ENCODE results near the gene LRRC26.

DNA sequence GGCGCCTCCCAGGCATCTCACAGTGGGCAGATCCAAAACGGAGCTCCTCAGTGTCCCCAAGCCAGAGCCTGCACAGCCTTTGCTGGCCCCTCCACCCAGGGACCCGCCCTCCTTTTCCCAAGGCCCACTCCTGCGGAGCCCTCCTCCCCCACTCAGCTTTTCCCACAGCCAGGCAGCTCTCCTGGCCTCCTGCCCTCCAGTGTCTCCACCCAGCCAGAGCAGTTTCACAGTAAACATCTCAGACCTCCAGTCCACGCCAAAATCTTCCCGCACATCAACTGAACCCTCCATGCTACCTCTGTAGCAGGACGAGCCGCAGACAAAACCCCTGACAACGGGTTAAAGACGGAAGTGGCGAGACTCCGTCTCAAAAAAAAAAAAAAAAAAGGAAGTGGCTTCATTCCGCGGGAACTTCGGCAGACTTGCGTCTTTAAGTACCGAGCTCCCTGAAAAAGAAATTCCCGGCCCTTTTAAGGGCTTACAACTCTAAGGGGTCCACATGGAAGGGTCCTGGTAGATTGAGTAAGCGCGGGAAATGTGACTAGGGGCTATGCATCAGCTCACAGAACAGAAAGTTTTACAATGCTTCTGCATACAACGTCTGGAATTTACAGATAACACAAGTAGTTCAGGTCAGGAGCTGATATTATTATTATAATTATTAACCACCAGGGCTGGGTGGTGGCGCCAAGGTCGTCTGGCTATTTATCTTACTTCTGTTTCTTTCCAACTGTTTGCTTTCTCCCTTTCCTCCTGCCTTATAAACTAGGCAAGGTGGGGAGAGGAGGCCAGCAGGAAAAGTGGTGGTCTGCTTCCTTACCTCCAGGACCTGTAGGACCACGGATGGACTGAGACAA lies 42.3 kb downstream of the LRRC26 start:
- TF ChIP-seq SMC3 (IDR thresholded peaks at IDR 0.05) = no peak
- no peak for TF ChIP-seq MAFK (IDR thresholded peaks at IDR 0.05; ENCODE audit: partially characterized antibody)
- TF ChIP-seq, protein P1, sequence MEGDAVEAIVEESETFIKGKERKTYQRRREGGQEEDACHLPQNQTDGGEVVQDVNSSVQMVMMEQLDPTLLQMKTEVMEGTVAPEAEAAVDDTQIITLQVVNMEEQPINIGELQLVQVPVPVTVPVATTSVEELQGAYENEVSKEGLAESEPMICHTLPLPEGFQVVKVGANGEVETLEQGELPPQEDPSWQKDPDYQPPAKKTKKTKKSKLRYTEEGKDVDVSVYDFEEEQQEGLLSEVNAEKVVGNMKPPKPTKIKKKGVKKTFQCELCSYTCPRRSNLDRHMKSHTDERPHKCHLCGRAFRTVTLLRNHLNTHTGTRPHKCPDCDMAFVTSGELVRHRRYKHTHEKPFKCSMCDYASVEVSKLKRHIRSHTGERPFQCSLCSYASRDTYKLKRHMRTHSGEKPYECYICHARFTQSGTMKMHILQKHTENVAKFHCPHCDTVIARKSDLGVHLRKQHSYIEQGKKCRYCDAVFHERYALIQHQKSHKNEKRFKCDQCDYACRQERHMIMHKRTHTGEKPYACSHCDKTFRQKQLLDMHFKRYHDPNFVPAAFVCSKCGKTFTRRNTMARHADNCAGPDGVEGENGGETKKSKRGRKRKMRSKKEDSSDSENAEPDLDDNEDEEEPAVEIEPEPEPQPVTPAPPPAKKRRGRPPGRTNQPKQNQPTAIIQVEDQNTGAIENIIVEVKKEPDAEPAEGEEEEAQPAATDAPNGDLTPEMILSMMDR (IDR thresholded peaks at IDR 0.05) = no peak
- TF ChIP-seq, protein P2, sequence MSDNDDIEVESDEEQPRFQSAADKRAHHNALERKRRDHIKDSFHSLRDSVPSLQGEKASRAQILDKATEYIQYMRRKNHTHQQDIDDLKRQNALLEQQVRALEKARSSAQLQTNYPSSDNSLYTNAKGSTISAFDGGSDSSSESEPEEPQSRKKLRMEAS (IDR thresholded peaks at IDR 0.05) = 0 out of 2 replicates have a peak, but pooled peaks have one; percentile 23
- TF ChIP-seq MAZ (IDR thresholded peaks at IDR 0.05; ENCODE audit: borderline replicate concordance, low read depth, low read length) = no peak
- TF ChIP-seq CHD2 (IDR thresholded peaks at IDR 0.05; ENCODE audit: low read length, partially characterized antibody) = no peak
- no peak for TF ChIP-seq CBX2 (IDR thresholded peaks at IDR 0.05; ENCODE audit: borderline replicate concordance, low read depth)
- TF ChIP-seq RAD21 (conservative IDR thresholded peaks at IDR 0.05 in 1 of 2, IDR thresholded peaks at IDR 0.05 in 1 of 2) = no peak
- TF ChIP-seq, protein P3, sequence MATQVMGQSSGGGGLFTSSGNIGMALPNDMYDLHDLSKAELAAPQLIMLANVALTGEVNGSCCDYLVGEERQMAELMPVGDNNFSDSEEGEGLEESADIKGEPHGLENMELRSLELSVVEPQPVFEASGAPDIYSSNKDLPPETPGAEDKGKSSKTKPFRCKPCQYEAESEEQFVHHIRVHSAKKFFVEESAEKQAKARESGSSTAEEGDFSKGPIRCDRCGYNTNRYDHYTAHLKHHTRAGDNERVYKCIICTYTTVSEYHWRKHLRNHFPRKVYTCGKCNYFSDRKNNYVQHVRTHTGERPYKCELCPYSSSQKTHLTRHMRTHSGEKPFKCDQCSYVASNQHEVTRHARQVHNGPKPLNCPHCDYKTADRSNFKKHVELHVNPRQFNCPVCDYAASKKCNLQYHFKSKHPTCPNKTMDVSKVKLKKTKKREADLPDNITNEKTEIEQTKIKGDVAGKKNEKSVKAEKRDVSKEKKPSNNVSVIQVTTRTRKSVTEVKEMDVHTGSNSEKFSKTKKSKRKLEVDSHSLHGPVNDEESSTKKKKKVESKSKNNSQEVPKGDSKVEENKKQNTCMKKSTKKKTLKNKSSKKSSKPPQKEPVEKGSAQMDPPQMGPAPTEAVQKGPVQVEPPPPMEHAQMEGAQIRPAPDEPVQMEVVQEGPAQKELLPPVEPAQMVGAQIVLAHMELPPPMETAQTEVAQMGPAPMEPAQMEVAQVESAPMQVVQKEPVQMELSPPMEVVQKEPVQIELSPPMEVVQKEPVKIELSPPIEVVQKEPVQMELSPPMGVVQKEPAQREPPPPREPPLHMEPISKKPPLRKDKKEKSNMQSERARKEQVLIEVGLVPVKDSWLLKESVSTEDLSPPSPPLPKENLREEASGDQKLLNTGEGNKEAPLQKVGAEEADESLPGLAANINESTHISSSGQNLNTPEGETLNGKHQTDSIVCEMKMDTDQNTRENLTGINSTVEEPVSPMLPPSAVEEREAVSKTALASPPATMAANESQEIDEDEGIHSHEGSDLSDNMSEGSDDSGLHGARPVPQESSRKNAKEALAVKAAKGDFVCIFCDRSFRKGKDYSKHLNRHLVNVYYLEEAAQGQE (IDR thresholded peaks at IDR 0.05) = no peak

Data from A549 (cell line).